ENCODE results near the gene PPP1R14C.

- TF ChIP-seq ZNF12 (CRISPR knock-in tag; IDR thresholded peaks at IDR 0.05): no peak
- no peak for TF ChIP-seq KDM1A (CRISPR knock-in tag; IDR thresholded peaks at IDR 0.05)
- TF ChIP-seq, protein P1, sequence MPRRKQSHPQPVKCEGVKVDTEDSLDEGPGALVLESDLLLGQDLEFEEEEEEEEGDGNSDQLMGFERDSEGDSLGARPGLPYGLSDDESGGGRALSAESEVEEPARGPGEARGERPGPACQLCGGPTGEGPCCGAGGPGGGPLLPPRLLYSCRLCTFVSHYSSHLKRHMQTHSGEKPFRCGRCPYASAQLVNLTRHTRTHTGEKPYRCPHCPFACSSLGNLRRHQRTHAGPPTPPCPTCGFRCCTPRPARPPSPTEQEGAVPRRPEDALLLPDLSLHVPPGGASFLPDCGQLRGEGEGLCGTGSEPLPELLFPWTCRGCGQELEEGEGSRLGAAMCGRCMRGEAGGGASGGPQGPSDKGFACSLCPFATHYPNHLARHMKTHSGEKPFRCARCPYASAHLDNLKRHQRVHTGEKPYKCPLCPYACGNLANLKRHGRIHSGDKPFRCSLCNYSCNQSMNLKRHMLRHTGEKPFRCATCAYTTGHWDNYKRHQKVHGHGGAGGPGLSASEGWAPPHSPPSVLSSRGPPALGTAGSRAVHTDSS (CRISPR knock-in tag; conservative IDR thresholded peaks at IDR 0.05): no peak
- no peak for TF ChIP-seq ZBTB20 (CRISPR knock-in tag; IDR thresholded peaks at IDR 0.05; ENCODE audit: borderline replicate concordance, low read depth)
- TF ChIP-seq, protein P2, sequence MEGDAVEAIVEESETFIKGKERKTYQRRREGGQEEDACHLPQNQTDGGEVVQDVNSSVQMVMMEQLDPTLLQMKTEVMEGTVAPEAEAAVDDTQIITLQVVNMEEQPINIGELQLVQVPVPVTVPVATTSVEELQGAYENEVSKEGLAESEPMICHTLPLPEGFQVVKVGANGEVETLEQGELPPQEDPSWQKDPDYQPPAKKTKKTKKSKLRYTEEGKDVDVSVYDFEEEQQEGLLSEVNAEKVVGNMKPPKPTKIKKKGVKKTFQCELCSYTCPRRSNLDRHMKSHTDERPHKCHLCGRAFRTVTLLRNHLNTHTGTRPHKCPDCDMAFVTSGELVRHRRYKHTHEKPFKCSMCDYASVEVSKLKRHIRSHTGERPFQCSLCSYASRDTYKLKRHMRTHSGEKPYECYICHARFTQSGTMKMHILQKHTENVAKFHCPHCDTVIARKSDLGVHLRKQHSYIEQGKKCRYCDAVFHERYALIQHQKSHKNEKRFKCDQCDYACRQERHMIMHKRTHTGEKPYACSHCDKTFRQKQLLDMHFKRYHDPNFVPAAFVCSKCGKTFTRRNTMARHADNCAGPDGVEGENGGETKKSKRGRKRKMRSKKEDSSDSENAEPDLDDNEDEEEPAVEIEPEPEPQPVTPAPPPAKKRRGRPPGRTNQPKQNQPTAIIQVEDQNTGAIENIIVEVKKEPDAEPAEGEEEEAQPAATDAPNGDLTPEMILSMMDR (CRISPR knock-in tag; IDR thresholded peaks at IDR 0.05): no peak
- TF ChIP-seq, protein P3, sequence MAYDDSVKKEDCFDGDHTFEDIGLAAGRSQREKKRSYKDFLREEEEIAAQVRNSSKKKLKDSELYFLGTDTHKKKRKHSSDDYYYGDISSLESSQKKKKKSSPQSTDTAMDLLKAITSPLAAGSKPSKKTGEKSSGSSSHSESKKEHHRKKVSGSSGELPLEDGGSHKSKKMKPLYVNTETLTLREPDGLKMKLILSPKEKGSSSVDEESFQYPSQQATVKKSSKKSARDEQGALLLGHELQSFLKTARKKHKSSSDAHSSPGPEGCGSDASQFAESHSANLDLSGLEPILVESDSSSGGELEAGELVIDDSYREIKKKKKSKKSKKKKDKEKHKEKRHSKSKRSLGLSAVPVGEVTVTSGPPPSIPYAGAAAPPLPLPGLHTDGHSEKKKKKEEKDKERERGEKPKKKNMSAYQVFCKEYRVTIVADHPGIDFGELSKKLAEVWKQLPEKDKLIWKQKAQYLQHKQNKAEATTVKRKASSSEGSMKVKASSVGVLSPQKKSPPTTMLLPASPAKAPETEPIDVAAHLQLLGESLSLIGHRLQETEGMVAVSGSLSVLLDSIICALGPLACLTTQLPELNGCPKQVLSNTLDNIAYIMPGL (CRISPR knock-in tag; IDR thresholded peaks at IDR 0.05; ENCODE audit: borderline replicate concordance in 1 of 2, low read depth in 1 of 2): no peak
- no peak for TF ChIP-seq POLR2A (IDR thresholded peaks at IDR 0.05; ENCODE audit: insufficient read depth in 1 of 2, low read depth in 2 of 2, low read length in 2 of 2)
- no peak for TF ChIP-seq SALL1 (CRISPR knock-in tag; IDR thresholded peaks at IDR 0.05)
- TF ChIP-seq SOX6 (IDR thresholded peaks at IDR 0.05): no peak
- no peak for TF ChIP-seq SOX6 (CRISPR knock-in tag; IDR thresholded peaks at IDR 0.05)
- TF ChIP-seq CC2D1A (CRISPR knock-in tag; IDR thresholded peaks at IDR 0.05): no peak
- TF ChIP-seq THYN1 (CRISPR knock-in tag; IDR thresholded peaks at IDR 0.05; ENCODE audit: borderline replicate concordance, low read depth): no peak
- TF ChIP-seq ZNF274 (CRISPR knock-in tag; IDR thresholded peaks at IDR 0.05): no peak
Measured at GRCh38 chr6:150230832-150231524, 88.1 kb downstream of the PPP1R14C start.

All from HepG2 (cell line).